ENCODE results near the gene STARD8. TPM values are rescaled to one million over a fixed set of nuclear protein-coding genes. Genes with fewer than 3 reads are reported as not detected.

Gene STARD8
- total RNA-seq, 1 donor from 2014 or later = 9.9 TPM

DNA sequence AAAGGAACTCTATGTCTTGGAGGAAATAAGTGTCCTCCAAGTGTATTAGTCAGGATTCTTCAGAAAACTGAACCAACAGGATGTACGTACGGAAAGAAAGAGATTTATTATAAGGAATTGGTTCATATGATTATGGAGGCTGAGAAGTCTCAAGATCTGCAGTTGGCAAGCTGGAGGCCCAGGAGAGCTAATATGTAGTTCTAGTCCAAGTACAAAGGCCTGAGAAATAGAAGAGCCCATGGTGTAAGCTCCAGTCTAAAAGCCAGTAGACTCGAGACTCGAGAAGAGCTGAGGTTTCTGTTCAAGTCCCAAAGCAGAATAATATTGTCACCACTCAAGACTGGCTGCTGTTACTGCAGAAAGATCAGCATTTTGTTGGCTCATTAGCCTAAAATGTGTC lies 116.0 kb downstream of the STARD8 start:
- Mint-ChIP-seq H3K36me3 (no peaks in the 10 kb centered on the region), H3K9me3 (no peaks in the 10 kb centered on the region)
- TF ChIP-seq, protein P1, sequence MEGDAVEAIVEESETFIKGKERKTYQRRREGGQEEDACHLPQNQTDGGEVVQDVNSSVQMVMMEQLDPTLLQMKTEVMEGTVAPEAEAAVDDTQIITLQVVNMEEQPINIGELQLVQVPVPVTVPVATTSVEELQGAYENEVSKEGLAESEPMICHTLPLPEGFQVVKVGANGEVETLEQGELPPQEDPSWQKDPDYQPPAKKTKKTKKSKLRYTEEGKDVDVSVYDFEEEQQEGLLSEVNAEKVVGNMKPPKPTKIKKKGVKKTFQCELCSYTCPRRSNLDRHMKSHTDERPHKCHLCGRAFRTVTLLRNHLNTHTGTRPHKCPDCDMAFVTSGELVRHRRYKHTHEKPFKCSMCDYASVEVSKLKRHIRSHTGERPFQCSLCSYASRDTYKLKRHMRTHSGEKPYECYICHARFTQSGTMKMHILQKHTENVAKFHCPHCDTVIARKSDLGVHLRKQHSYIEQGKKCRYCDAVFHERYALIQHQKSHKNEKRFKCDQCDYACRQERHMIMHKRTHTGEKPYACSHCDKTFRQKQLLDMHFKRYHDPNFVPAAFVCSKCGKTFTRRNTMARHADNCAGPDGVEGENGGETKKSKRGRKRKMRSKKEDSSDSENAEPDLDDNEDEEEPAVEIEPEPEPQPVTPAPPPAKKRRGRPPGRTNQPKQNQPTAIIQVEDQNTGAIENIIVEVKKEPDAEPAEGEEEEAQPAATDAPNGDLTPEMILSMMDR (conservative IDR thresholded peaks at IDR 0.05) = no peak

More for the DNA sequence above, 116.0 kb downstream of the STARD8 start:
- Mint-ChIP-seq H3K27me3 (peaks cover 4% of the 10 kb centered on the region), H3K4me3 (no peak overlapping the region), H3K4me1 (ENCODE audit: unreplicated experiment) (no peaks in the 10 kb centered on the region), H3K27ac (no peak overlapping the region)
- DNase-seq (ENCODE audit: extremely low spot score, unreplicated experiment) = no peak

Other genes starting within 250 kb of the STARD8 start
- 5.6 and 7.4 TPM in 2 replicates for gene OPHN1, start 214.2 kb upstream of the STARD8 start, total RNA-seq (ENCODE audit: low replicate concordance)
- 34.9 and 39.1 TPM in 2 replicates for gene YIPF6, start 148.6 kb upstream of the STARD8 start, total RNA-seq (ENCODE audit: low replicate concordance)
- gene EFNB1, start 181.4 kb downstream of the STARD8 start, total RNA-seq (ENCODE audit: low replicate concordance) = 35.9 and 63.7 TPM in 2 replicates

All from type B pancreatic cell (in vitro differentiated cells).